ENCODE measurements around the gene CEP85L. TPM values are rescaled to one million over a fixed set of nuclear protein-coding genes. Genes with fewer than 3 reads are reported as not detected.

CEP85L gene
- total and polyA plus RNA-seq, 2 of the 13 experiments (the other 11 are each of a cell fraction or from before 2014, with no cell fraction given) = 0.44 to 1.7 TPM

DNA sequence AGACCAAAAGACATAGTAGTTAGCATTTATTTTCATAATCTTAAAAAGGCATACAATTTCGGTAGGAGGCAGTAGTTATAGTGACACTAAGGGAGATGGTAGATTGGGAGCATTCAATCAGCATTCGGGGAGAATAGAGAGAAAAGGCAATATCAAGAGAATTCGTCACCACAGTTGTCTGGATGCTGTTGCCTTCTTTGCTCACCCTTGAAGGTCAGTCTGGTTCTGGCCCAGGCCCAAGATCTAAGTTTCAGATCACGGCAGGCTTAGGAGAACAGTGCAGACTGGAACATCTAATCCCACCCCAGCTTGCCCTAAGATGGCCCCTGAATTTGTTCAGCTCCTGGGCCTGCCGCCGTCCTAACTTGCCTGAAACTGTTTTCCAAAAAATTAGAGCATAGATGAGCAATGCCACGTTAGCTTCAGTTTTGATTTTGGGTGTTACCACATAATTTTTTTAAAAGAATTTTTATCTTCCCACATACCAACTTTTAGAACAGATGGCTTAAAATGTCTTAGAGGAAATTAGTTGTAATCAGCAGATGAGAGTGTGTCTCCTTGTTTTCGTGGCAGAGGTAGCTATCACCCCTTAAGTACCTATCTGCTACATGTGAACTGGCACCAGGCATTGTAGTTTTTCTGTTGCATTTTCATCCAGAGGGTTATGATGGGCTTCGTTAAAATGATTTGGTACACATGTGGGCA is 8.3 kb upstream of the CEP85L start (continued):
- TF ChIP-seq, protein P1, sequence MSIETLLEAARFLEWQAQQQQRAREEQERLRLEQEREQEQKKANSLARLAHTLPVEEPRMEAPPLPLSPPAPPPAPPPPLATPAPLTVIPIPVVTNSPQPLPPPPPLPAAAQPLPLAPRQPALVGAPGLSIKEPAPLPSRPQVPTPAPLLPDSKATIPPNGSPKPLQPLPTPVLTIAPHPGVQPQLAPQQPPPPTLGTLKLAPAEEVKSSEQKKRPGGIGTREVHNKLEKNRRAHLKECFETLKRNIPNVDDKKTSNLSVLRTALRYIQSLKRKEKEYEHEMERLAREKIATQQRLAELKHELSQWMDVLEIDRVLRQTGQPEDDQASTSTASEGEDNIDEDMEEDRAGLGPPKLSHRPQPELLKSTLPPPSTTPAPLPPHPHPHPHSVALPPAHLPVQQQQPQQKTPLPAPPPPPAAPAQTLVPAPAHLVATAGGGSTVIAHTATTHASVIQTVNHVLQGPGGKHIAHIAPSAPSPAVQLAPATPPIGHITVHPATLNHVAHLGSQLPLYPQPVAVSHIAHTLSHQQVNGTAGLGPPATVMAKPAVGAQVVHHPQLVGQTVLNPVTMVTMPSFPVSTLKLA (IDR thresholded peaks at IDR 0.05) = no peak
- TF ChIP-seq, protein P2, sequence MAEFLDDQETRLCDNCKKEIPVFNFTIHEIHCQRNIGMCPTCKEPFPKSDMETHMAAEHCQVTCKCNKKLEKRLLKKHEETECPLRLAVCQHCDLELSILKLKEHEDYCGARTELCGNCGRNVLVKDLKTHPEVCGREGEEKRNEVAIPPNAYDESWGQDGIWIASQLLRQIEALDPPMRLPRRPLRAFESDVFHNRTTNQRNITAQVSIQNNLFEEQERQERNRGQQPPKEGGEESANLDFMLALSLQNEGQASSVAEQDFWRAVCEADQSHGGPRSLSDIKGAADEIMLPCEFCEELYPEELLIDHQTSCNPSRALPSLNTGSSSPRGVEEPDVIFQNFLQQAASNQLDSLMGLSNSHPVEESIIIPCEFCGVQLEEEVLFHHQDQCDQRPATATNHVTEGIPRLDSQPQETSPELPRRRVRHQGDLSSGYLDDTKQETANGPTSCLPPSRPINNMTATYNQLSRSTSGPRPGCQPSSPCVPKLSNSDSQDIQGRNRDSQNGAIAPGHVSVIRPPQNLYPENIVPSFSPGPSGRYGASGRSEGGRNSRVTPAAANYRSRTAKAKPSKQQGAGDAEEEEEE (CRISPR knock-in tag; IDR thresholded peaks at IDR 0.05; ENCODE audit: borderline replicate concordance) = no peak
- TF ChIP-seq MAFF (IDR thresholded peaks at IDR 0.05; ENCODE audit: low read depth, low read length) (no peak), ZNF883 (CRISPR knock-in tag; IDR thresholded peaks at IDR 0.05; ENCODE audit: not compliant biosample characterization) (no peak), MTF1 (CRISPR knock-in tag; IDR thresholded peaks at IDR 0.05) (no peak), SP2 (CRISPR knock-in tag; IDR thresholded peaks at IDR 0.05) (no peak), ZNF44 (CRISPR knock-in tag; IDR thresholded peaks at IDR 0.05) (no peak), GABPB1 (CRISPR knock-in tag; IDR thresholded peaks at IDR 0.05) (no peak), NR2F1 (CRISPR knock-in tag; IDR thresholded peaks at IDR 0.05) (no peak), KDM5A (IDR thresholded peaks at IDR 0.05; ENCODE audit: borderline replicate concordance, low read length) (no peak), ZNF570 (CRISPR knock-in tag; IDR thresholded peaks at IDR 0.05; ENCODE audit: borderline replicate concordance) (no peak), RBM39 (IDR thresholded peaks at IDR 0.05; ENCODE audit: low read depth, low read length, poor library complexity, severe bottlenecking) (no peak)
- TF ChIP-seq, protein P3, sequence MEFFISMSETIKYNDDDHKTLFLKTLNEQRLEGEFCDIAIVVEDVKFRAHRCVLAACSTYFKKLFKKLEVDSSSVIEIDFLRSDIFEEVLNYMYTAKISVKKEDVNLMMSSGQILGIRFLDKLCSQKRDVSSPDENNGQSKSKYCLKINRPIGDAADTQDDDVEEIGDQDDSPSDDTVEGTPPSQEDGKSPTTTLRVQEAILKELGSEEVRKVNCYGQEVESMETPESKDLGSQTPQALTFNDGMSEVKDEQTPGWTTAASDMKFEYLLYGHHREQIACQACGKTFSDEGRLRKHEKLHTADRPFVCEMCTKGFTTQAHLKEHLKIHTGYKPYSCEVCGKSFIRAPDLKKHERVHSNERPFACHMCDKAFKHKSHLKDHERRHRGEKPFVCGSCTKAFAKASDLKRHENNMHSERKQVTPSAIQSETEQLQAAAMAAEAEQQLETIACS (CRISPR knock-in tag; IDR thresholded peaks at IDR 0.05) = no peak

Measured in HepG2 (cell line).